Neural progenitor cell (in vitro differentiated cells): Measurements from ENCODE around the gene RALY. TPM values are rescaled to one million over a fixed set of nuclear protein-coding genes. Genes with fewer than 3 reads are reported as not detected.

Source experiments
- DNase-seq: peaks from one replicate; pipeline ENCODE4 v3.0.0-alpha.2; 2016; ENCODE audit warnings: low spot score
- H2AFZ ChIP-seq: fragments of 200-600 bp; sonication (generic); replicated peaks from 2 replicates; pipeline ENCODE4 v1.6.1; 2016; ENCODE audit warnings: antibody characterized with exemption
- H3F3A ChIP-seq: fragments of 200-600 bp; sonication (generic); 2 replicates; pipeline ENCODE4 v1.6.1; 2016; ENCODE audit warnings: antibody characterized with exemption, low read depth
- H3K27ac ChIP-seq: fragments of 200-600 bp; sonication (generic); 2 replicates; pipeline ENCODE4 v1.5.1; 2016; ENCODE audit warnings: mild to moderate bottlenecking
- H3K27me3 ChIP-seq: fragments of 200-600 bp; sonication (generic); 2 replicates; pipeline ENCODE4 v1.6.1; 2016; ENCODE audit warnings: mild to moderate bottlenecking, moderate library complexity
- H3K36me3 ChIP-seq: fragments of 200-600 bp; sonication (generic); 2 replicates; pipeline ENCODE4 v1.5.1; 2016
- H3K4me1 ChIP-seq: fragments of 200-600 bp; sonication (generic); 2 replicates; pipeline ENCODE4 v1.6.1; 2016; ENCODE audit warnings: mixed run types
- H3K4me2 ChIP-seq: fragments of 200-600 bp; sonication (generic); 2 replicates; pipeline ENCODE4 v1.6.1; 2016
- H3K4me3 ChIP-seq: fragments of 200-600 bp; sonication (generic); 2 replicates; pipeline ENCODE4 v1.5.1; 2016
- H3K79me2 ChIP-seq: fragments of 200-600 bp; sonication (generic); 2 replicates; pipeline ENCODE4 v1.6.1; 2016; ENCODE audit warnings: low read depth
- H3K9ac ChIP-seq: fragments of 200-600 bp; sonication (generic); 2 replicates; pipeline ENCODE4 v1.6.1; 2016
- H3K9me3 ChIP-seq: fragments of 200-600 bp; sonication (generic); 2 replicates; pipeline ENCODE4 v1.5.1; 2016; ENCODE audit warnings: low read depth
- H4K20me1 ChIP-seq: fragments of 200-600 bp; sonication (generic); 2 replicates; pipeline ENCODE4 v1.6.1; 2016; ENCODE audit warnings: low read depth
- H3K27ac Mint-ChIP-seq: 3 replicates; pipeline ENCODE4 v1.8.0; 2021; ENCODE audit warnings: mixed read lengths
- H3K27me3 Mint-ChIP-seq: 2 replicates; pipeline ENCODE4 v1.8.0; 2022; ENCODE audit warnings: low read depth, mild to moderate bottlenecking, inconsistent platforms, moderate library complexity, mixed read lengths; ENCODE audit not compliant: insufficient read depth
- H3K36me3 Mint-ChIP-seq: 3 replicates; pipeline ENCODE4 v1.8.0; 2021; ENCODE audit warnings: mixed read lengths
- H3K4me1 Mint-ChIP-seq: 3 replicates; pipeline ENCODE4 v1.8.0; 2021; ENCODE audit warnings: mixed read lengths
- H3K4me3 Mint-ChIP-seq: 3 replicates; pipeline ENCODE4 v1.8.0; 2021; ENCODE audit warnings: mild to moderate bottlenecking, moderate library complexity, mixed read lengths
- H3K9me3 Mint-ChIP-seq: 3 replicates; pipeline ENCODE4 v1.8.0; 2020; ENCODE audit warnings: mixed read lengths
- CTCF ChIP-seq: fragments of 200-600 bp; sonication (generic); IDR thresholded peaks from 2 replicates; pipeline ENCODE4 v1.5.1; 2017; ENCODE audit warnings: antibody characterized with exemption, mild to moderate bottlenecking
- EZH2 ChIP-seq: fragments of 200-600 bp; sonication (generic); IDR thresholded peaks from 2 replicates; pipeline ENCODE4 v1.6.1; 2017; ENCODE audit warnings: antibody characterized with exemption, mild to moderate bottlenecking, moderate library complexity
- EZH2phosphoT487 ChIP-seq: fragments of 200-600 bp; sonication (generic); IDR thresholded peaks from 2 replicates; pipeline ENCODE4 v1.6.1; 2017; ENCODE audit warnings: antibody characterized with exemption
- total RNA-seq: library from RNA; depleted of rRNA; stranded (reverse); fragments of >200 nt; gene quantifications from 2 replicates; pipeline ENCODE4 v1.2.3, GENCODE V29; 2015; ENCODE audit warnings: low replicate concordance

RALY gene
- total RNA-seq, 1 donor from 2014 or later = 102 TPM

- no peaks in the 10 kb centered on the region for H3K27me3 ChIP-seq
- H3K4me3 Mint-ChIP-seq = no peak overlapping the region
- H3K79me2 ChIP-seq = peaks cover 78% of the 10 kb centered on the region
These were observed 69.1 kb downstream of the RALY start for GRCh38 chr20:34062570-34063482.

GRCh38 chr20:34064286-34064685, 70.6 kb downstream of the RALY start:
- Histone ChIP-seq H3K4me1 (peaks cover 14% of the 10 kb centered on the region), H3K9me3 (no peaks in the 10 kb centered on the region), H3K4me3 (no peak overlapping the region), H3K27me3 (no peaks in the 10 kb centered on the region), H4K20me1 (peaks cover 93% of the 10 kb centered on the region), H3K36me3 (no peaks in the 10 kb centered on the region), H2AFZ (no peak overlapping the region), H3K79me2 (peaks cover 68% of the 10 kb centered on the region), H3K4me2 (no peak overlapping the region), H3F3A (peaks cover 8% of the 10 kb centered on the region), H3K27ac (no peak overlapping the region), H3K9ac (no peak overlapping the region)
- Mint-ChIP-seq H3K9me3 (no peaks in the 10 kb centered on the region), H3K36me3 (peaks cover 9% of the 10 kb centered on the region), H3K4me1 (peaks cover 28% of the 10 kb centered on the region), H3K4me3 (no peak overlapping the region), H3K27ac (no peak overlapping the region), H3K27me3 (peaks cover 2% of the 10 kb centered on the region)
- no peak for TF ChIP-seq EZH2phosphoT487
- DNase-seq = no peak

More at GRCh38 chr20:34062570-34063482, 69.1 kb downstream of the RALY start:
- Histone ChIP-seq H3K27ac (no peak overlapping the region), H3K4me2 (no peak overlapping the region), H3K9me3 (no peaks in the 10 kb centered on the region), H3K4me3 (no peak overlapping the region), H3K4me1 (peaks cover 11% of the 10 kb centered on the region), H3F3A (no peaks in the 10 kb centered on the region), H3K36me3 (no peaks in the 10 kb centered on the region), H3K9ac (no peak overlapping the region), H2AFZ (no peak overlapping the region), H4K20me1 (peaks cover 93% of the 10 kb centered on the region)
- Mint-ChIP-seq H3K9me3 (no peaks in the 10 kb centered on the region), H3K36me3 (peaks cover 9% of the 10 kb centered on the region), H3K27me3 (peaks cover 2% of the 10 kb centered on the region), H3K4me1 (peaks cover 26% of the 10 kb centered on the region), H3K27ac (no peak overlapping the region)
- TF ChIP-seq EZH2phosphoT487 = no peak
- TF ChIP-seq CTCF = no peak
- TF ChIP-seq EZH2 = no peak
- no peak for DNase-seq

GRCh38 chr20:34065260-34065659, 71.5 kb downstream of the RALY start:
- peaks cover 13% of the 10 kb centered on the region for H3F3A ChIP-seq
- peaks cover 14% of the 10 kb centered on the region for H3K4me1 ChIP-seq
- peaks cover 91% of the 10 kb centered on the region for H4K20me1 ChIP-seq
- H3K4me3 ChIP-seq = no peak overlapping the region
- H3K4me2 ChIP-seq = no peak overlapping the region
- no peaks in the 10 kb centered on the region for H3K36me3 ChIP-seq
- no peaks in the 10 kb centered on the region for H3K27me3 ChIP-seq
- peaks cover 62% of the 10 kb centered on the region for H3K79me2 ChIP-seq
- Mint-ChIP-seq H3K4me1 (peaks cover 29% of the 10 kb centered on the region), H3K27me3 (peaks cover 2% of the 10 kb centered on the region), H3K4me3 (no peak overlapping the region), H3K36me3 (peaks cover 9% of the 10 kb centered on the region), H3K27ac (peak overlapping the region; percentile 75), H3K9me3 (no peaks in the 10 kb centered on the region)
- no peak overlapping the region for H3K9ac ChIP-seq
- H3K27ac ChIP-seq = no peak overlapping the region
- H2AFZ ChIP-seq = no peak overlapping the region
- TF ChIP-seq EZH2phosphoT487 (no peak), CTCF (no peak), EZH2 (no peak)
- H3K9me3 ChIP-seq = no peaks in the 10 kb centered on the region
- DNase-seq = no peak
